Progenitor cell of endocrine pancreas (in vitro differentiated cells): ENCODE data around the gene KCNC2. TPM values are rescaled to one million over a fixed set of nuclear protein-coding genes. Genes with fewer than 3 reads are reported as not detected.

Source experiments
- DNase-seq: peaks from one replicate; pipeline ENCODE4 v3.0.0; 2021; ENCODE audit warnings: low spot score; ENCODE audit not compliant: unreplicated experiment
- H3K27ac Mint-ChIP-seq: 2 replicates; pipeline ENCODE4 v1.8.0; 2021; ENCODE audit warnings: mild to moderate bottlenecking, moderate library complexity, mixed read lengths
- H3K27me3 Mint-ChIP-seq: 2 replicates; pipeline ENCODE4 v1.8.0; 2021; ENCODE audit warnings: mixed read lengths
- H3K36me3 Mint-ChIP-seq: 2 replicates; pipeline ENCODE4 v1.8.0; 2022; ENCODE audit warnings: mixed read lengths; ENCODE audit not compliant: insufficient read depth
- H3K4me1 Mint-ChIP-seq: 2 replicates; pipeline ENCODE4 v1.8.0; 2021; ENCODE audit warnings: low read depth, mixed read lengths
- H3K4me3 Mint-ChIP-seq: 2 replicates; pipeline ENCODE4 v1.8.0; 2021; ENCODE audit warnings: low read depth, mild to moderate bottlenecking, moderate library complexity, mixed read lengths
- H3K9me3 Mint-ChIP-seq: 2 replicates; pipeline ENCODE4 v1.8.0; 2021; ENCODE audit warnings: low read depth, mixed read lengths
- CTCF ChIP-seq: fragments of 200-600 bp; sonication (generic); IDR thresholded peaks from one replicate; pipeline ENCODE4 v1.5.0; 2021; ENCODE audit warnings: antibody characterized with exemption, mild to moderate bottlenecking; ENCODE audit not compliant: unreplicated experiment
- total RNA-seq: library from RNA; stranded (reverse); gene quantifications from 2 replicates; pipeline ENCODE4 v1.2.1, GENCODE V29; 2021

Gene KCNC2
- total RNA-seq, 1 donor from 2014 or later: not detected

- Mint-ChIP-seq H3K36me3 (no peaks in the 10 kb centered on the region), H3K4me3 (no peak overlapping the region), H3K4me1 (no peaks in the 10 kb centered on the region), H3K27me3 (no peaks in the 10 kb centered on the region), H3K27ac (no peak overlapping the region), H3K9me3 (peaks cover 5% of the 10 kb centered on the region)
- TF ChIP-seq CTCF: no peak
- DNase-seq: no peak
Measured at GRCh38 chr12:75236206-75236605, 26.6 kb upstream of the KCNC2 start.

GRCh38 chr12:75227132-75227531 lies 17.5 kb upstream of the KCNC2 start:
- no peak for DNase-seq
- peaks cover 3% of the 10 kb centered on the region for H3K27me3 Mint-ChIP-seq
- H3K36me3 Mint-ChIP-seq: no peaks in the 10 kb centered on the region
- no peaks in the 10 kb centered on the region for H3K9me3 Mint-ChIP-seq
- no peaks in the 10 kb centered on the region for H3K4me1 Mint-ChIP-seq
- H3K27ac Mint-ChIP-seq: no peak overlapping the region
- no peak overlapping the region for H3K4me3 Mint-ChIP-seq
- no peak for TF ChIP-seq CTCF

GRCh38 chr12:75212072-75212471 lies 2.4 kb upstream of the KCNC2 start:
- Mint-ChIP-seq H3K27ac (no peak overlapping the region), H3K4me3 (no peak overlapping the region), H3K9me3 (no peaks in the 10 kb centered on the region), H3K4me1 (no peaks in the 10 kb centered on the region), H3K27me3 (peaks cover 47% of the 10 kb centered on the region), H3K36me3 (no peaks in the 10 kb centered on the region)
- no peak for TF ChIP-seq CTCF
- no peak for DNase-seq

GRCh38 chr12:75208856-75209811 lies 505 bp downstream of the KCNC2 start:
- no peak for TF ChIP-seq CTCF
- DNase-seq: peak; percentile 71
- H3K27ac Mint-ChIP-seq: no peak overlapping the region
- H3K4me1 Mint-ChIP-seq: no peaks in the 10 kb centered on the region
- peak overlapping the region; percentile 37 for H3K4me3 Mint-ChIP-seq
- H3K9me3 Mint-ChIP-seq: peaks cover 2% of the 10 kb centered on the region
- peaks cover 66% of the 10 kb centered on the region for H3K27me3 Mint-ChIP-seq
- peaks cover 3% of the 10 kb centered on the region for H3K36me3 Mint-ChIP-seq

- DNase-seq: no peak
- Mint-ChIP-seq H3K36me3 (peaks cover 3% of the 10 kb centered on the region), H3K4me3 (no peak overlapping the region), H3K27ac (no peak overlapping the region), H3K9me3 (peaks cover 2% of the 10 kb centered on the region), H3K4me1 (no peaks in the 10 kb centered on the region), H3K27me3 (peaks cover 60% of the 10 kb centered on the region)
- TF ChIP-seq CTCF: no peak
Measured at GRCh38 chr12:75207338-75208083, 2.1 kb downstream of the KCNC2 start.
